A673 (cell line): ENCODE measurements around the gene SRRM3. TPM values are rescaled to one million over a fixed set of nuclear protein-coding genes. Genes with fewer than 3 reads are reported as not detected.
A peak's percentile ranks its signal among the peaks of the same experiment; 100 is the strongest.

ENCODE experiments used
- BruUV-seq: library from RNA; stranded (reverse); fragments of 400-500 nt; replicated peaks from 2 replicates; lab custom pipeline; 2021; lab: Mats Ljungman, UMichigan
- CTCF ChIA-PET: fragments of 300-600 bp; sonication (Branson Sonifier 250); formaldehyde crosslinking; loops from one replicate; lab custom pipeline; 2022; ENCODE audit warnings: antibody characterized with exemption; lab: Charles Lee
- POLR2A ChIA-PET: fragments of 300-600 bp; sonication (Branson Sonifier 250); formaldehyde crosslinking; loops from one replicate; lab custom pipeline; 2022; ENCODE audit warnings: antibody characterized with exemption; ENCODE audit not compliant: low non-redundant PET; lab: Charles Lee
- DNase-seq: peaks from one replicate; pipeline ENCODE4 v3.0.0-alpha.2; 2015; ENCODE audit warnings: low spot score
- H3K27ac ChIP-seq: fragments of 200-600 bp; sonication (generic); 2 replicates; pipeline ENCODE4 v1.5.1; 2016; ENCODE audit warnings: mixed run types, low read depth, mild to moderate bottlenecking, mixed read lengths, antibody characterized with exemption, low read length; ENCODE audit not compliant: poor library complexity, severe bottlenecking
- H3K27me3 ChIP-seq: fragments of 200-600 bp; sonication (generic); replicated peaks from 2 replicates; pipeline ENCODE4 v1.6.1; 2017; ENCODE audit warnings: mixed run types, low read depth, mild to moderate bottlenecking, mixed read lengths, antibody characterized with exemption, low read length; ENCODE audit not compliant: insufficient read depth, poor library complexity
- H3K36me3 ChIP-seq: fragments of 200-600 bp; sonication (generic); 2 replicates; pipeline ENCODE4 v1.6.1; 2016; ENCODE audit warnings: mixed run types, mild to moderate bottlenecking, mixed read lengths, antibody characterized with exemption, low read length; ENCODE audit not compliant: insufficient read depth, poor library complexity, severe bottlenecking
- H3K4me1 ChIP-seq: fragments of 200-600 bp; sonication (generic); 2 replicates; pipeline ENCODE4 v1.6.1; 2017; ENCODE audit warnings: mixed run types, mild to moderate bottlenecking, mixed read lengths, antibody characterized with exemption, low read length; ENCODE audit not compliant: insufficient read depth, poor library complexity, severe bottlenecking
- H3K4me3 ChIP-seq: fragments of 200-600 bp; sonication (generic); 2 replicates; pipeline ENCODE4 v1.5.1; 2016; ENCODE audit warnings: low read depth, mixed run types, mild to moderate bottlenecking, mixed read lengths, low read length; ENCODE audit not compliant: poor library complexity, severe bottlenecking
- H3K9me3 ChIP-seq: fragments of 200-600 bp; sonication (generic); 2 replicates; pipeline ENCODE4 v1.6.1; 2016; ENCODE audit warnings: mixed run types, low read depth, mild to moderate bottlenecking, mixed read lengths, antibody characterized with exemption, low read length; ENCODE audit not compliant: poor library complexity, severe bottlenecking
- CTCF ChIP-seq: fragments of 300-800, 200-600 bp; sonication (generic); conservative IDR thresholded peaks from 2 replicates; pipeline ENCODE4 v1.5.1; 2017; ENCODE audit warnings: low read depth, mild to moderate bottlenecking, antibody characterized with exemption, low read length, moderate library complexity, mixed read lengths
- EZH2 ChIP-seq: fragments of 200-600 bp; sonication (generic); IDR thresholded peaks from 2 replicates; pipeline ENCODE4 v1.6.1; 2017; ENCODE audit warnings: borderline replicate concordance, low read depth, mild to moderate bottlenecking, mixed read lengths, antibody characterized with exemption, low read length; ENCODE audit not compliant: poor library complexity, severe bottlenecking
- intact Hi-C: fragments of 100-400 bp; cut with micrococcal nuclease; formaldehyde crosslinking; loops from one replicate; pipeline ENCODE4 v1.10.0; 2022; ENCODE audit not compliant: unreplicated experiment
- total RNA-seq: library from RNA; stranded (reverse); gene quantifications from 2 replicates; pipeline ENCODE4 v1.2.3, GENCODE V29; 2021

Gene SRRM3
- total RNA-seq, 1 experiment from 2014 or later: 1.8 TPM

- peaks cover 55% of the 10 kb centered on the region for H3K36me3 ChIP-seq
- H3K4me3 ChIP-seq: no peak overlapping the region
- peaks cover 3% of the 10 kb centered on the region for H3K4me1 ChIP-seq
- CTCF ChIA-PET: no interaction called here
- POLR2A ChIA-PET: no interaction called here
- H3K27ac ChIP-seq: no peak overlapping the region
- no TSS peak for BruUV-seq
- H3K27me3 ChIP-seq: no peaks in the 10 kb centered on the region
- DNase-seq: no peak
- H3K9me3 ChIP-seq: no peaks in the 10 kb centered on the region
- no peak for TF ChIP-seq CTCF
- no peak for TF ChIP-seq EZH2
- intact Hi-C loops: no loop called here
These were observed 127.8 kb downstream of the SRRM3 start for GRCh38 chr7:76329479-76329878.

GRCh38 chr7:76330261-76330660 is 128.6 kb downstream of the SRRM3 start:
- Histone ChIP-seq H3K4me1 (peaks cover 3% of the 10 kb centered on the region), H3K9me3 (no peaks in the 10 kb centered on the region), H3K36me3 (peaks cover 50% of the 10 kb centered on the region), H3K4me3 (no peak overlapping the region), H3K27ac (peak overlapping the region; percentile 41), H3K27me3 (no peaks in the 10 kb centered on the region)
- BruUV-seq: no TSS peak
- intact Hi-C loops: no loop called here
- DNase-seq: no peak
- no peak for TF ChIP-seq EZH2
- no peak for TF ChIP-seq CTCF
- ChIA-PET CTCF (no interaction called here), POLR2A (no interaction called here)

- Histone ChIP-seq H3K4me1 (peaks cover 3% of the 10 kb centered on the region), H3K36me3 (peaks cover 48% of the 10 kb centered on the region), H3K4me3 (no peak overlapping the region), H3K9me3 (no peaks in the 10 kb centered on the region), H3K27me3 (no peaks in the 10 kb centered on the region), H3K27ac (peak overlapping the region; percentile 41)
- intact Hi-C loops: no loop called here
- ChIA-PET CTCF (no interaction called here), POLR2A (no interaction called here)
- no TSS peak for BruUV-seq
- TF ChIP-seq CTCF (peak; percentile 38), EZH2 (no peak)
- no peak for DNase-seq
These were observed 129.0 kb downstream of the SRRM3 start for GRCh38 chr7:76330673-76331072.
